Retinal pigment epithelial cell (primary cell): ENCODE results near the gene PIGW.

Source experiments
- DNase-seq: peaks from one replicate; pipeline ENCODE4 v3.0.0-alpha.2; 2010; ENCODE audit warnings: low read depth
- H3K4me3 ChIP-seq: 2 replicates; pipeline ENCODE4 v1.5.1; 2011; ENCODE audit warnings: mild to moderate bottlenecking, low read length, control low read depth, moderate library complexity
- CTCF ChIP-seq: conservative IDR thresholded peaks from 2 replicates; pipeline ENCODE4 v1.5.1; 2011; ENCODE audit warnings: low read depth, low read length, control low read depth, inconsistent platforms

Gene PIGW

GRCh38 chr17:36566081-36566480 lies 31.3 kb downstream of the PIGW start:
- H3K4me3 ChIP-seq: no peak overlapping the region
- TF ChIP-seq CTCF: no peak
- DNase-seq: no peak

GRCh38 chr17:36575028-36575427 lies 40.2 kb downstream of the PIGW start:
- DNase-seq: no peak
- no peak for TF ChIP-seq CTCF
- H3K4me3 ChIP-seq: no peak overlapping the region

GRCh38 chr17:36576793-36577192 lies 42.0 kb downstream of the PIGW start:
- no peak for DNase-seq
- TF ChIP-seq CTCF: no peak
- H3K4me3 ChIP-seq: no peak overlapping the region

GRCh38 chr17:36578671-36579070 lies 43.9 kb downstream of the PIGW start:
- no peak overlapping the region for H3K4me3 ChIP-seq
- DNase-seq: no peak
- no peak for TF ChIP-seq CTCF

- no peak for DNase-seq
- no peak for TF ChIP-seq CTCF
- no peak overlapping the region for H3K4me3 ChIP-seq
Observed at GRCh38 chr17:36583787-36584186, 49.0 kb downstream of the PIGW start.

GRCh38 chr17:36586138-36586537 lies 51.4 kb downstream of the PIGW start:
- no peak for TF ChIP-seq CTCF
- no peak for DNase-seq
- no peak overlapping the region for H3K4me3 ChIP-seq
